ENCODE measurements around the gene SUMO3.

SUMO3 gene

GRCh38 chr21:44778499-44778911 is 39.4 kb downstream of the SUMO3 start:
- DNase-seq (ENCODE audit: low read depth in 2 of 2): no peak

- DNase-seq (ENCODE audit: low read depth in 2 of 2): no peak
Measured at GRCh38 chr21:44778094-44778493, 39.8 kb downstream of the SUMO3 start.

GRCh38 chr21:44774972-44775371 is 42.9 kb downstream of the SUMO3 start:
- DNase-seq (ENCODE audit: low read depth in 2 of 2): no peak

GRCh38 chr21:44773291-44773932 is 44.5 kb downstream of the SUMO3 start:
- no peak for DNase-seq (ENCODE audit: low read depth in 2 of 2)

- no peak for DNase-seq (ENCODE audit: low read depth in 2 of 2)
Measured at GRCh38 chr21:44771896-44772525, 45.9 kb downstream of the SUMO3 start.

- DNase-seq (ENCODE audit: low read depth in 2 of 2): no peak
Measured at GRCh38 chr21:44767834-44768831, 49.7 kb downstream of the SUMO3 start.

- no peak for DNase-seq (ENCODE audit: low read depth in 2 of 2)
Measured at GRCh38 chr21:44766818-44767354, 51.0 kb downstream of the SUMO3 start.

GRCh38 chr21:44766014-44766817 is 51.6 kb downstream of the SUMO3 start:
- DNase-seq (ENCODE audit: low read depth in 2 of 2): no peak

- peak in 1 of 2 donors; percentile 11 for DNase-seq (ENCODE audit: low read depth in 2 of 2)
Measured at GRCh38 chr21:44765231-44766013, 52.4 kb downstream of the SUMO3 start.

GRCh38 chr21:44764319-44765230 is 53.3 kb downstream of the SUMO3 start:
- DNase-seq (ENCODE audit: low read depth in 2 of 2): no peak

- DNase-seq (ENCODE audit: low read depth in 2 of 2): no peak
Measured at GRCh38 chr21:44763451-44764318, 54.2 kb downstream of the SUMO3 start.

- no peak for DNase-seq (ENCODE audit: low read depth in 2 of 2)
Measured at GRCh38 chr21:44763050-44763378, 54.8 kb downstream of the SUMO3 start.

GRCh38 chr21:44762221-44763049 is 55.4 kb downstream of the SUMO3 start:
- DNase-seq (ENCODE audit: low read depth in 2 of 2): no peak

GRCh38 chr21:44761747-44762208 is 56.1 kb downstream of the SUMO3 start:
- DNase-seq (ENCODE audit: low read depth in 2 of 2): no peak

- no peak for DNase-seq (ENCODE audit: low read depth in 2 of 2)
Measured at GRCh38 chr21:44761011-44761729, 56.7 kb downstream of the SUMO3 start.

- DNase-seq (ENCODE audit: low read depth in 2 of 2): no peak
Measured at GRCh38 chr21:44760376-44760775, 57.5 kb downstream of the SUMO3 start.
